H9 (cell line): ENCODE data around the gene CXCR4. TPM values are rescaled to one million over a fixed set of nuclear protein-coding genes. Genes with fewer than 3 reads are reported as not detected.

Experiments used
- DNase-seq: peaks from one replicate; pipeline ENCODE4 v3.0.0-alpha.2; 2017
- H2AFZ ChIP-seq: one replicate; pipeline ENCODE4 v1.6.1; 2013; ENCODE audit warnings: mild to moderate bottlenecking, low read length, control low read depth, moderate library complexity
- H2AK5ac ChIP-seq: 2 replicates; pipeline ENCODE4 v1.6.1; 2013; ENCODE audit warnings: low read length, control low read depth, mixed read lengths; ENCODE audit not compliant: insufficient read length
- H2BK120ac ChIP-seq: one replicate; pipeline ENCODE4 v1.6.1; 2013; ENCODE audit warnings: low read depth, mild to moderate bottlenecking, low read length, control low read depth, inconsistent platforms; ENCODE audit not compliant: poor library complexity, severe bottlenecking
- H2BK12ac ChIP-seq: 2 replicates; pipeline ENCODE4 v1.6.1; 2013; ENCODE audit warnings: low read length, control low read depth, mixed read lengths, low read depth; ENCODE audit not compliant: insufficient read length
- H2BK15ac ChIP-seq: 2 replicates; pipeline ENCODE4 v1.6.1; 2013; ENCODE audit warnings: low read depth, low read length, control low read depth
- H2BK20ac ChIP-seq: one replicate; pipeline ENCODE4 v1.6.1; 2013; ENCODE audit warnings: low read depth, mild to moderate bottlenecking, low read length, control low read depth, inconsistent platforms; ENCODE audit not compliant: poor library complexity, severe bottlenecking
- H2BK5ac ChIP-seq: 2 replicates; pipeline ENCODE4 v1.6.1; 2013; ENCODE audit warnings: low read length, control low read depth, mixed read lengths; ENCODE audit not compliant: insufficient read length
- H3K14ac ChIP-seq: 2 replicates; pipeline ENCODE4 v1.6.1; 2013; ENCODE audit warnings: low read length, control low read depth; ENCODE audit not compliant: insufficient read depth
- H3K18ac ChIP-seq: 2 replicates; pipeline ENCODE4 v1.6.1; 2013; ENCODE audit warnings: low read depth, mild to moderate bottlenecking, mixed read lengths, low read length, control low read depth; ENCODE audit not compliant: insufficient read length
- H3K23ac ChIP-seq: 2 replicates; pipeline ENCODE4 v1.6.1; 2013; ENCODE audit warnings: low read length, control low read depth, mixed read lengths, low read depth; ENCODE audit not compliant: insufficient read length
- H3K23me2 ChIP-seq: 2 replicates; pipeline ENCODE4 v1.6.1; 2013; ENCODE audit warnings: low read depth, mild to moderate bottlenecking, mixed read lengths, low read length, control low read depth; ENCODE audit not compliant: insufficient read length, poor library complexity, severe bottlenecking
- H3K27ac ChIP-seq: 2 replicates; pipeline ENCODE4 v1.5.1; 2013; ENCODE audit warnings: low read length, control low read depth, mixed read lengths, low read depth; ENCODE audit not compliant: insufficient read length
- H3K27me3 ChIP-seq: 2 replicates; pipeline ENCODE4 v1.6.1; 2013; ENCODE audit warnings: low read length, control low read depth, inconsistent platforms; ENCODE audit not compliant: insufficient read depth
- H3K4ac ChIP-seq: 2 replicates; pipeline ENCODE4 v1.6.1; 2013; ENCODE audit warnings: low read depth, mild to moderate bottlenecking, control low read depth, inconsistent platforms, low read length, moderate library complexity
- H3K4me1 ChIP-seq: 2 replicates; pipeline ENCODE4 v1.6.1; 2013; ENCODE audit warnings: low read length, control low read depth, inconsistent platforms; ENCODE audit not compliant: insufficient read depth
- H3K4me2 ChIP-seq: 2 replicates; pipeline ENCODE4 v1.6.1; 2013; ENCODE audit warnings: low read length, control low read depth, mixed read lengths; ENCODE audit not compliant: insufficient read length, insufficient read depth
- H3K56ac ChIP-seq: 2 replicates; pipeline ENCODE4 v1.6.1; 2013; ENCODE audit warnings: low read depth, mild to moderate bottlenecking, mixed read lengths, low read length, control low read depth; ENCODE audit not compliant: insufficient read length
- H3K79me1 ChIP-seq: 2 replicates; pipeline ENCODE4 v1.6.1; 2013; ENCODE audit warnings: low read depth, mild to moderate bottlenecking, moderate library complexity, low read length, control low read depth, inconsistent platforms; ENCODE audit not compliant: insufficient read depth, poor library complexity, severe bottlenecking
- H3K79me2 ChIP-seq: 2 replicates; pipeline ENCODE4 v1.6.1; 2013; ENCODE audit warnings: low read length, control low read depth, inconsistent platforms; ENCODE audit not compliant: insufficient read depth
- H3K9ac ChIP-seq: 2 replicates; pipeline ENCODE4 v1.6.1; 2013; ENCODE audit warnings: low read length, control low read depth, mixed read lengths; ENCODE audit not compliant: insufficient read length; ENCODE audit errors: extremely low read depth
- H3K9me3 ChIP-seq: one replicate; pipeline ENCODE4 v1.6.1; 2013; ENCODE audit warnings: low read depth, low read length, inconsistent platforms; ENCODE audit not compliant: control insufficient read depth
- H3T11ph ChIP-seq: one replicate; pipeline ENCODE4 v1.6.1; 2013; ENCODE audit warnings: mild to moderate bottlenecking, low read length, control low read depth, inconsistent platforms
- H4K20me1 ChIP-seq: one replicate; pipeline ENCODE4 v1.6.1; 2013; ENCODE audit not compliant: control insufficient read depth, insufficient read length, insufficient read depth
- H4K5ac ChIP-seq: 2 replicates; pipeline ENCODE4 v1.6.1; 2013; ENCODE audit warnings: low read depth, mild to moderate bottlenecking, mixed read lengths, low read length, control low read depth; ENCODE audit not compliant: insufficient read length
- H4K8ac ChIP-seq: replicated peaks from 2 replicates; pipeline ENCODE4 v1.6.1; 2013; ENCODE audit warnings: low read length, control low read depth, mixed read lengths, low read depth; ENCODE audit not compliant: insufficient read length
- H4K91ac ChIP-seq: 2 replicates; pipeline ENCODE4 v1.6.1; 2013; ENCODE audit warnings: low read depth, mild to moderate bottlenecking, moderate library complexity, mixed read lengths, low read length, control low read depth; ENCODE audit not compliant: insufficient read length
- H3K27ac Mint-ChIP-seq, 3 experiments: 2 replicates in 2 of 3; 3 replicates in 1 of 3; pipeline ENCODE4 v1.8.0; 2020 to 2021; ENCODE audit warnings: mixed read lengths in 3 of 3, mild to moderate bottlenecking in 1 of 3, moderate library complexity in 1 of 3
- H3K27me3 Mint-ChIP-seq: 2 replicates; pipeline ENCODE4 v1.8.0; 2021; ENCODE audit warnings: low read depth, mild to moderate bottlenecking, moderate library complexity, mixed read lengths
- H3K36me3 Mint-ChIP-seq, 3 experiments: 2 replicates in 2 of 3; 3 replicates in 1 of 3; pipeline ENCODE4 v1.8.0; 2020 to 2021; ENCODE audit warnings: low read depth in 3 of 3, mixed read lengths in 3 of 3; ENCODE audit not compliant: insufficient read depth in 1 of 3
- H3K4me1 Mint-ChIP-seq, 2 experiments: 2 replicates each; pipeline ENCODE4 v1.8.0; 2020; ENCODE audit warnings: mixed read lengths in 2 of 2
- H3K4me3 Mint-ChIP-seq, 2 experiments: 2 replicates in 1 of 2; 3 replicates in 1 of 2; pipeline ENCODE4 v1.8.0; 2020 to 2021; ENCODE audit warnings: mild to moderate bottlenecking in 2 of 2, mixed read lengths in 2 of 2, moderate library complexity in 1 of 2
- H3K9me3 Mint-ChIP-seq, 2 experiments: 2 replicates in 1 of 2; 3 replicates in 1 of 2; pipeline ENCODE4 v1.8.0; 2020; ENCODE audit warnings: mild to moderate bottlenecking in 2 of 2, mixed read lengths in 2 of 2, moderate library complexity in 1 of 2
- WGBS: extraction: QIAGEN DNeasy Blood & Tissue Kit; methylation state at CpG from one replicate; pipeline ENCODE4 v1.1.7; 2013; ENCODE audit warnings: missing lambda C conversion rate, low lambda C conversion rate, mixed read lengths; ENCODE audit not compliant: insufficient read length; ENCODE audit errors: extremely low coverage; 5-methylcytosine and 5-hydroxymethylcytosine counted together
- total RNA-seq: library from RNA; stranded (reverse); gene quantifications from 2 replicates; pipeline ENCODE4 v1.2.1, GENCODE V29; 2021
- TF ChIP-seq, protein P1 (sequence below): fragments of 200-600 bp; sonication (generic); conservative IDR thresholded peaks from 3 replicates; pipeline ENCODE4 v1.8.0; 2021; ENCODE audit warnings: antibody characterized with exemption, mild to moderate bottlenecking

The CXCR4 gene
- total RNA-seq, 1 experiment from 2014 or later, result 1.0 TPM

DNA sequence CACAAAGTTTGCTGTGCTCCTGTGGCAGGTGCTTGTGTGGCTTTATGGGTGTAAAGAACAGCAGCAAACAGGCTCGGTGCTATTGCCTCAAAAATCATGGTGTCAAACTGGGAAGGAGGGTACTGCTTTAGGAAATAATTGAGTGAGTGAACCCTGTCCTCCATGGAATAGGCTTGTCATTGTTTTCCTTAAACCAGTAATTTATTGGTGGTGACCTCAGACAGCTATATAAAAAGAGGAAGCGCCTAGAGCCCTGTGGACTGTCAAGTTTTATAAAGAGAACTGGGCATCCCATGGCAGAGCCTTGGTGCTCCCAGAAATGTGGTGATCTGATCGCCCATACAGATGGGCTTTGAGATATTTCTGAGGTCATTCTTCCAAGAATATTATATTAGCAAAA, 4.7 kb upstream of the CXCR4 start:
- Histone ChIP-seq H4K20me1 (no peaks in the 10 kb centered on the region), H2BK12ac (no peak overlapping the region), H3K79me2 (no peaks in the 10 kb centered on the region), H2BK15ac (no peak overlapping the region), H4K8ac (no peak overlapping the region), H3K18ac (no peak overlapping the region), H4K91ac (no peak overlapping the region), H3K9me3 (no peaks in the 10 kb centered on the region), H2AK5ac (no peak overlapping the region), H3K56ac (no peak overlapping the region), H3K27ac (no peak overlapping the region), H2BK20ac (no peak overlapping the region), H3K4me2 (no peak overlapping the region), H4K5ac (no peak overlapping the region), H3K4me1 (peaks cover 5% of the 10 kb centered on the region; the same call in 1 of the 2 replicates), H3K79me1 (no peaks in the 10 kb centered on the region), H3K4ac (no peak overlapping the region), H2AFZ (no peak overlapping the region), H2BK120ac (no peak overlapping the region), H3K9ac (no peak overlapping the region), H3K27me3 (peaks cover 2% of the 10 kb centered on the region; the same call in 1 of the 2 replicates), H3K23ac (no peak overlapping the region), H3K14ac (no peak overlapping the region), H3T11ph (no peak overlapping the region), H2BK5ac (no peak overlapping the region), H3K23me2 (peaks cover 15% of the 10 kb centered on the region)
- no peaks in the 10 kb centered on the region for H3K36me3 Mint-ChIP-seq
- DNase-seq, result no peak
- H3K9me3 Mint-ChIP-seq, result no peaks in the 10 kb centered on the region; a peak in 1 of 5 replicates
- H3K27me3 Mint-ChIP-seq, result peaks cover 41% of the 10 kb centered on the region
- H3K27ac Mint-ChIP-seq, result no peak overlapping the region; a peak in 1 of 7 replicates
- TF ChIP-seq, protein P1, sequence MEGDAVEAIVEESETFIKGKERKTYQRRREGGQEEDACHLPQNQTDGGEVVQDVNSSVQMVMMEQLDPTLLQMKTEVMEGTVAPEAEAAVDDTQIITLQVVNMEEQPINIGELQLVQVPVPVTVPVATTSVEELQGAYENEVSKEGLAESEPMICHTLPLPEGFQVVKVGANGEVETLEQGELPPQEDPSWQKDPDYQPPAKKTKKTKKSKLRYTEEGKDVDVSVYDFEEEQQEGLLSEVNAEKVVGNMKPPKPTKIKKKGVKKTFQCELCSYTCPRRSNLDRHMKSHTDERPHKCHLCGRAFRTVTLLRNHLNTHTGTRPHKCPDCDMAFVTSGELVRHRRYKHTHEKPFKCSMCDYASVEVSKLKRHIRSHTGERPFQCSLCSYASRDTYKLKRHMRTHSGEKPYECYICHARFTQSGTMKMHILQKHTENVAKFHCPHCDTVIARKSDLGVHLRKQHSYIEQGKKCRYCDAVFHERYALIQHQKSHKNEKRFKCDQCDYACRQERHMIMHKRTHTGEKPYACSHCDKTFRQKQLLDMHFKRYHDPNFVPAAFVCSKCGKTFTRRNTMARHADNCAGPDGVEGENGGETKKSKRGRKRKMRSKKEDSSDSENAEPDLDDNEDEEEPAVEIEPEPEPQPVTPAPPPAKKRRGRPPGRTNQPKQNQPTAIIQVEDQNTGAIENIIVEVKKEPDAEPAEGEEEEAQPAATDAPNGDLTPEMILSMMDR, result no peak
- no CpG with 5 or more reads among the region's 3 CpGs for WGBS
- peaks cover 59 to 61% of the 10 kb centered on the region in 2 experiments for H3K4me1 Mint-ChIP-seq
- no peak overlapping the region for H3K4me3 Mint-ChIP-seq
